ENCODE data around the gene BAZ2B. TPM values are rescaled to one million over a fixed set of nuclear protein-coding genes. Genes with fewer than 3 reads are reported as not detected.
A peak's percentile ranks its signal among the peaks of the same experiment; 100 is the strongest.

BAZ2B gene
- total RNA-seq, 1 donor from 2014 or later: 69.8 TPM

DNA sequence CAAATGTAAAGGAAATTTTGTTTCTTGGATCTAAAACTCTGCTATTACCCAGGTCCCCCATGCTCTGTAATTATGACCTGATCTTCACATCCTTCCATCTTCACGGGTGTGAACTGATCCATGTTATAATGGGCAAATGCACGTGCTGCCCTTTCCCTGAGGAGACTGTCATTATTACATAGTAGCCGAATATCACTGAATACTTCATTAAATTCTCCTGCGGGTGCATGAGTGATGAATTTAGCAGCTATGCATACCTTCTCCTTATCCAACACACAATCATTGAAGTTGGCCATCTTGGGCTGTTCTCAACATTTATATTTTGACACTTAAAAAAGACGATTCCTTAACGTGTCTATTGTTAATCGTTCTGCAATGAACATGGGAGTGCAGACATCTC, 153.4 kb downstream of the BAZ2B start:
- no peak overlapping the region for H3K9ac ChIP-seq (ENCODE audit: low read length)
- peaks cover 3% of the 10 kb centered on the region for H3K36me3 ChIP-seq (ENCODE audit: insufficient read depth, low read length)
- no peaks in the 10 kb centered on the region for H3K27me3 Mint-ChIP-seq (ENCODE audit: low read depth, unreplicated experiment)
- H3K36me3 Mint-ChIP-seq (ENCODE audit: low read depth, unreplicated experiment): peaks cover 9% of the 10 kb centered on the region
- H2AFZ ChIP-seq (ENCODE audit: low read depth, low read length): no peak overlapping the region
- no peaks in the 10 kb centered on the region for H3K27me3 ChIP-seq (ENCODE audit: insufficient read depth, low read length)
- H3K27ac ChIP-seq (ENCODE audit: low read depth, low read length): no peak overlapping the region
- DNase-seq (ENCODE audit: low read depth) (no peak), FAIRE-seq (no peak)
- H3K79me2 ChIP-seq (ENCODE audit: insufficient read depth, low read length): no peaks in the 10 kb centered on the region
- H4K20me1 ChIP-seq (ENCODE audit: insufficient read depth, low read length): peaks cover 1% of the 10 kb centered on the region
- no peak overlapping the region for H3K4me2 ChIP-seq (ENCODE audit: low read length)
- no peak overlapping the region for H3K4me3 Mint-ChIP-seq (ENCODE audit: unreplicated experiment)
- no peaks in the 10 kb centered on the region for H3K4me1 ChIP-seq (ENCODE audit: insufficient read depth, low read length)
- peaks cover 4% of the 10 kb centered on the region for H3K4me1 Mint-ChIP-seq (ENCODE audit: low read depth, unreplicated experiment)
- no peak overlapping the region for H3K27ac Mint-ChIP-seq (ENCODE audit: unreplicated experiment)
- H3K9me3 ChIP-seq (ENCODE audit: insufficient read depth, low read depth, low read length): no peaks in the 10 kb centered on the region
- no peak for TF ChIP-seq EZH2 (IDR thresholded peaks at IDR 0.05; ENCODE audit: insufficient read depth, low read length)
- TF ChIP-seq, protein P1, sequence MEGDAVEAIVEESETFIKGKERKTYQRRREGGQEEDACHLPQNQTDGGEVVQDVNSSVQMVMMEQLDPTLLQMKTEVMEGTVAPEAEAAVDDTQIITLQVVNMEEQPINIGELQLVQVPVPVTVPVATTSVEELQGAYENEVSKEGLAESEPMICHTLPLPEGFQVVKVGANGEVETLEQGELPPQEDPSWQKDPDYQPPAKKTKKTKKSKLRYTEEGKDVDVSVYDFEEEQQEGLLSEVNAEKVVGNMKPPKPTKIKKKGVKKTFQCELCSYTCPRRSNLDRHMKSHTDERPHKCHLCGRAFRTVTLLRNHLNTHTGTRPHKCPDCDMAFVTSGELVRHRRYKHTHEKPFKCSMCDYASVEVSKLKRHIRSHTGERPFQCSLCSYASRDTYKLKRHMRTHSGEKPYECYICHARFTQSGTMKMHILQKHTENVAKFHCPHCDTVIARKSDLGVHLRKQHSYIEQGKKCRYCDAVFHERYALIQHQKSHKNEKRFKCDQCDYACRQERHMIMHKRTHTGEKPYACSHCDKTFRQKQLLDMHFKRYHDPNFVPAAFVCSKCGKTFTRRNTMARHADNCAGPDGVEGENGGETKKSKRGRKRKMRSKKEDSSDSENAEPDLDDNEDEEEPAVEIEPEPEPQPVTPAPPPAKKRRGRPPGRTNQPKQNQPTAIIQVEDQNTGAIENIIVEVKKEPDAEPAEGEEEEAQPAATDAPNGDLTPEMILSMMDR (IDR thresholded peaks at IDR 0.05; ENCODE audit: insufficient read depth, low read depth, low read length): no peak
- no peak overlapping the region for H3K4me3 ChIP-seq (ENCODE audit: insufficient read depth, low read depth, low read length)
- peaks cover 2% of the 10 kb centered on the region for H3K9me3 Mint-ChIP-seq (ENCODE audit: unreplicated experiment)

DNA sequence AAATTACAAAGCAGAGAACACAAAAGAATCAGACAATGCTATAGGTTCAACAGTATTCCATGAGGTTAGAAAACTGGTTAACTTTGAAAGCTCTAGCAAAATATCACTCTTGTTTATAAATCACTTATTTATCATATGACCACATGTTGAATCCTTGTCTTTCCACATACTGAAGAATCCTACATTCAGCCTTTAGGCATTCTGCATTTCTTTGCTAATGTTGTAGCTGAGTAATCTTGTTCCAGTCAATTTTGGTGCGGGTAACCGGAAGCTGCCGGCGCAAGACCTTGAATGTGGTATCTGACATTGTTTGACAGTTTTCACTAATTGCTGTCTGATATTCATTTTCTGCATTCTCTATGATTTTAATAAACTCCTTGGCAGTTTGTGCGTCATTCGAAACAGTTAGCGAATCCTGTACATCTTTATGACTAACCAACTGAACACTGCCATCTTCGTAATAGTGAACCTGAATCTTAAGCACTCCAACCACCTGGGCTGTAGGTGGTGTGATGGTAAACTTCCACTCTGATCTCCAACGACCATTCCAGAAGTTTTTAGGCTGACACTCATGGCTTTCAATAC, 154.1 kb downstream of the BAZ2B start:
- no peak for DNase-seq (ENCODE audit: low read depth)
- H3K36me3 ChIP-seq (ENCODE audit: insufficient read depth, low read length): peaks cover 3% of the 10 kb centered on the region
- peak; percentile 41 for FAIRE-seq
- no peak overlapping the region for H3K4me2 ChIP-seq (ENCODE audit: low read length)
- H3K9me3 Mint-ChIP-seq (ENCODE audit: unreplicated experiment): no peaks in the 10 kb centered on the region
- no peak overlapping the region for H3K4me3 Mint-ChIP-seq (ENCODE audit: unreplicated experiment)
- H3K27ac Mint-ChIP-seq (ENCODE audit: unreplicated experiment): no peak overlapping the region
- no peaks in the 10 kb centered on the region for H3K9me3 ChIP-seq (ENCODE audit: insufficient read depth, low read depth, low read length)
- TF ChIP-seq, protein P1 (IDR thresholded peaks at IDR 0.05; ENCODE audit: insufficient read depth, low read depth, low read length): no peak
- TF ChIP-seq EZH2 (IDR thresholded peaks at IDR 0.05; ENCODE audit: insufficient read depth, low read length): no peak
- H3K4me1 ChIP-seq (ENCODE audit: insufficient read depth, low read length): no peaks in the 10 kb centered on the region
- H3K27ac ChIP-seq (ENCODE audit: low read depth, low read length): no peak overlapping the region
- peaks cover 4% of the 10 kb centered on the region for H3K4me1 Mint-ChIP-seq (ENCODE audit: low read depth, unreplicated experiment)
- peaks cover 3% of the 10 kb centered on the region for H4K20me1 ChIP-seq (ENCODE audit: insufficient read depth, low read length)
- peaks cover 9% of the 10 kb centered on the region for H3K36me3 Mint-ChIP-seq (ENCODE audit: low read depth, unreplicated experiment)
- no peak overlapping the region for H3K9ac ChIP-seq (ENCODE audit: low read length)
- no peak overlapping the region for H2AFZ ChIP-seq (ENCODE audit: low read depth, low read length)
- no peaks in the 10 kb centered on the region for H3K79me2 ChIP-seq (ENCODE audit: insufficient read depth, low read length)
- H3K27me3 Mint-ChIP-seq (ENCODE audit: low read depth, unreplicated experiment): no peaks in the 10 kb centered on the region
- H3K4me3 ChIP-seq (ENCODE audit: insufficient read depth, low read depth, low read length): no peak overlapping the region
- no peaks in the 10 kb centered on the region for H3K27me3 ChIP-seq (ENCODE audit: insufficient read depth, low read length)

DNA sequence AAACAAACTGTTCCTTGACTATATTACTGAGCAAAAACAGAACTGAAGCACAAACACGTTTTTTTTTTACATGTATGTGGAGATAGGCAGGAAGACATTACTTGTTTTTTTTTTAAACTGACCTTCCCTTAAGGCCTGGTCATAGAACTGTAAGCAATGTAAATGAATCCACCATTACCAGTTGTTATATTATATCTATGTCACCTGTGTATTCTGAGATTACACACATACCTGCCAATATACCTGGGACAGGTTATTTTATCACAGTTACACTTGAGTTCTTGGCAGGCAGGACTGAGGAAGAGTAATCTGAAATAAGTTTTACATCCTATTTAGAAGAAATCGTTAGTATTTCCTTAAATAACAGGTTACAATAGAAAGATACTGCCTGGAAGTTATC, 155.3 kb downstream of the BAZ2B start:
- H3K27me3 ChIP-seq (ENCODE audit: insufficient read depth, low read length): no peaks in the 10 kb centered on the region
- peaks cover 9% of the 10 kb centered on the region for H3K36me3 Mint-ChIP-seq (ENCODE audit: low read depth, unreplicated experiment)
- no peak overlapping the region for H3K4me2 ChIP-seq (ENCODE audit: low read length)
- no peak overlapping the region for H3K9ac ChIP-seq (ENCODE audit: low read length)
- H2AFZ ChIP-seq (ENCODE audit: low read depth, low read length): no peak overlapping the region
- TF ChIP-seq, protein P1 (IDR thresholded peaks at IDR 0.05; ENCODE audit: insufficient read depth, low read depth, low read length): no peak
- TF ChIP-seq EZH2 (IDR thresholded peaks at IDR 0.05; ENCODE audit: insufficient read depth, low read length): no peak
- no peak for DNase-seq (ENCODE audit: low read depth)
- H3K27me3 Mint-ChIP-seq (ENCODE audit: low read depth, unreplicated experiment): no peaks in the 10 kb centered on the region
- no peaks in the 10 kb centered on the region for H3K9me3 Mint-ChIP-seq (ENCODE audit: unreplicated experiment)
- no peak overlapping the region for H3K27ac Mint-ChIP-seq (ENCODE audit: unreplicated experiment)
- no peak overlapping the region for H3K27ac ChIP-seq (ENCODE audit: low read depth, low read length)
- H3K9me3 ChIP-seq (ENCODE audit: insufficient read depth, low read depth, low read length): no peaks in the 10 kb centered on the region
- H4K20me1 ChIP-seq (ENCODE audit: insufficient read depth, low read length): peaks cover 3% of the 10 kb centered on the region
- no peaks in the 10 kb centered on the region for H3K79me2 ChIP-seq (ENCODE audit: insufficient read depth, low read length)
- H3K4me1 Mint-ChIP-seq (ENCODE audit: low read depth, unreplicated experiment): peaks cover 9% of the 10 kb centered on the region
- H3K36me3 ChIP-seq (ENCODE audit: insufficient read depth, low read length): peaks cover 3% of the 10 kb centered on the region
- no peaks in the 10 kb centered on the region for H3K4me1 ChIP-seq (ENCODE audit: insufficient read depth, low read length)
- no peak for FAIRE-seq
- H3K4me3 ChIP-seq (ENCODE audit: insufficient read depth, low read depth, low read length): no peak overlapping the region
- no peak overlapping the region for H3K4me3 Mint-ChIP-seq (ENCODE audit: unreplicated experiment)

Measured in astrocyte (in vitro differentiated cells and primary cell).